Stimulated activated CD8-positive, alpha-beta memory T cell treated with anti-CD3 and anti-CD28 coated beads, Interleukin-7, amount 100 ng/mL, for 4 hours (primary cell): Measurements from ENCODE around the gene COX15.
"Not testable (repeated sequence)": the region's sequence is repeated elsewhere in the genome, so short reads cannot be mapped to it uniquely, and the experiment has no call there.

Source experiments
- DNase-seq, 2 donors: peaks; one replicate each; pipeline ENCODE4 v3.0.0-alpha.2; 2020; ENCODE audit warnings: low read depth in 2 of 2

The COX15 gene

DNA sequence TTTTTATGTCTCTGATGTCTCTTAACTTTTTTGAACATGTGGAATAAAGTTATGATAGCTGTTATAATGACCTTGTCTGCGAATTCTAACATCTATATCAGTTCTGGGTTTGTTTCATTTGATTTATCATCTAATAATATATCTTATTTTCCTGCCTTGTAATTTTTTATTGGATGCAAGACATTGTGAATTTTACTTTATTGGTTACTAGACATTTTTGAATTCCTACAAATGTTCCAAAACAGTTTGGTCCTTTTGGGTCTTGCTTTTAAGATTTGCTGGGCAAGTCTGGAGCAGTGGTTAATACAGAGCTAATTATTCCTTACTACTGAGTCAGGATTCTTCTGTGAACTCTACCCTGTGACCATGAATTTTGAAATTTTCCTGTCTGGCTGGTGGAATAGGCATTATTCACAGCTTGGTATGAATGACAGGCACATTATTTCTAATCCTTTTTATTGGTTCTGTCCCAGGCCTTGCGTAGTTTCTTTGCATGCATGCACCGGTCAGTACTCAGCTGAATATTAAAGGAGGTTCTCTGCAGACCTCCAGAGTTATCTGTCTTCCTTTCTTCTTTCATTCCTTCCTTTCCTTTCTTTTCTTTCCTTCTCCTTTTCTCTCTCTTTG, 9.1 kb upstream of the COX15 start:
- no peak for DNase-seq

DNA sequence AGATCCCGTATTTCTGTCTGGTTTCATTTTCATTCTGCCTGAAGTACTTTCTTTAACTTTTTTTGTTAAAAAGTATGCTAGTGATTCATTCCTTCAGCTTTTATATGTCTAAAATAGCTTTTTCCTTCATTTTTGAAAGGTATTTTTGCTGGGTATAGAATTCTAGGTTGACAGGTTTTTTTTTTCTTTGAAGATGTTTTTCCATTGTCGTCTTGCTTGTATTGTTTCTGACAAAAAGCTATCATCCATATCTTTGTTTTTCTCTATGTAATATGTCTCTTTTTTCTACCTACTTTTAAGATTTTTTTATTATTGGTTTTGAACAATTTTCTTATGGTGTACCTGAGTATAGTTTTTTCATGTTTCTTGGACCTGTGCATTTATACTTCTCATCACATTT, 8.3 kb upstream of the COX15 start:
- DNase-seq: no peak

DNA sequence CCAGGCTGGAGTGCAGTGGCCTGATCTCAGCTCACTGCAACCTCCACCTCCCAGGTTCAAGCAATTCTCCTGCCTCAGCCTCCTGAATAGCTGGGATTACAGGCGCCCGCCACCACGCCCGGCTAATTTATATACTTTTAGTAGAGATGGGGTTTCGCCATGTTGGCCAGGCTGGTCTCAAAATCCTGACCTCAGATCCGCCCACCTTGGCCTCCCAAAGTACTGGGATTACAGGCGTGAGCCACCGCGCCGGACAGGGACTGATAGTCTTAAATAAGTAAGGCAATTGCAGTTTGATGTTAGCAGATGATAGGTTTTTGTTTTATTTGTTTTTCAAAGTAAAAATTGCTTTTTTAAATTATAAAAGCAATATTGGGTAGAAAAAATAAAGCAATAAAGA, 2.2 kb upstream of the COX15 start:
- DNase-seq: not testable (repeated sequence)

DNA sequence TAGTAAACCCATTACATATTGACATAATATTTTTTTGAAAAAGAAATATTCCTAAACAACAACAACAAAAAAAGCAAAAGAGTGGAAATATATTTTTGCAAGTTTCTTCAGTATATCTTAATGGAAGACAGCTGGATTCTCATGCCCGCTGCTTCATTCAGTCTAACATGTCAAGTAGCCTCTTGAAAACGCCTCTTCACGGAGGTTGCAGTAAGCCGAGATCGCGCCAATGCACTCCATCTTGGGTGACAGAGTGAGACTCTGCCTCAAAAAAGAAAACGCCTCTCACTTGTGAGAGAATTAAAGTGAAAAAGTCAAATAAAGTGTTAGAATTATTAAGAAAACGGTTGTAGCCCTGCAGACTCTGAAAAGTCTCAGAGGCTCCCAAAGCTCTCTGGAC, 1.4 kb upstream of the COX15 start:
- no peak for DNase-seq

DNA sequence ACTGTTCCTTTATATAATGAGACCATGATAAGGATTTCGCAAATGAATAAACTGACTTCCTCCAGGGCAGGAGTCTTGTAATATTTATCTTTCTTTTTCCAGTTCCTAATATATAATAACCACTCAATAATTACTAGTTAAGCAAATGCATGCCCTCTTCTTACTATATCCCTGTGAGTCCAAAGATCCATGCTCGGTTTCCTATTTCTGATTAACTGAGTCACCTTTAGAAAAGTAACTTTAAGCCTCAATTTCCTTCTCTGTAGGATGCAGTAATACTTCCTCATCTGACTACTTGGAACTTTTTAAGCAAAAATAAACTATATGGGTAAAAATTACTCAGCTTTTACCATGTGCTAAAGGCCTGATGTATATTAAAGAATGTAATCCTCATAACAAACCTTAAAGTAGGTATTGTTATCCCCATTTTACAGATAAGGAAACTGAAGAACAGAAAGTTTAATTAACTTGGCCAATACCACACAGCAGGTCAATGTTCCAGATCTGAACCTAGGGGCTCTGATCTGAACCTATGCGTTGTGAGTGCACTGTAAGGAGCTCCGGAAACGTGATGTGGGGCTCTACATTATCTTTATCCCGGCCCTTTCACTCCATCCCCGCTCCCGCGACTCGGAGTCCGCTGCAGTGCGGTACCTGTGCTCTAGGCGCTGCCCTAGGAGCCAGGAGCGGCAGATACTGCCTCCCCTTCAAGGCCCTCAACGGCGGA, 458 bp downstream of the COX15 start:
- no peak for DNase-seq

DNA sequence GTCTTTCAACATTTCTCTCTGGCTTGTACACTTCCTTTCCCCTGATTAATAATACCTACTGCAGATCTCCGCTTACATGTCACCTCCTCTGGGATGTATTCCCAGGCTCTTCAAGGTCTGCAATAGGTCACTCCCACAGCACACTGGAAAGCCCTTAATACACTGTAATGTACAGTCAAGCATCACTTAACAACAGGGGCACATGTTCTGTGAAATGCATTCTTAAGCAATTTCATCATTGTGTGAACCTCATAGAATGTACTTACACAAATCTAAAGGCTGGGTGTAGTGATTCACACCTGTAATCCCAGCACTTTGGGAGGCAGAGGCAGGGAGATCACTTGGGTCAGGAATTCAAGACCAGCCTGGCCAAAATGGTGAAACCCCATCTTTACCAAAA, 1.9 kb downstream of the COX15 start:
- no peak for DNase-seq

DNA sequence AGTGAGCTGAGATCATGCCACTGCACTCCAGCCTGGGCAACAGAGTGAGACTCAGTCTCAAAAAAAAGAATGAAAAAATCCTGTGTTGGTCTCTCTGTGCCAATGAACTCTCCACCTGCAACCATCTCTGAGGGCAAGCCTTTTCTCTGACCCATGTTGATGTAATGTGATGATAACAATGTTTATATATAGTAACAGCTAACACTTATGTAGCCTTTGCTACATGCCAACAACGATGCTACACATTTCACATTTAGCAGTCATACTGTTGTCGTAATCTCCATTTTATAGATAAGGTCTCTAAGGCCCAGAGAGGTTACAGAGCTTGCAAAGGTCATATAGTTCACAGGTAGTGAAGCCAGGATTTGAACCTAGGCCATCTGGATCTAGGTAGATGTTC, 11.5 kb downstream of the COX15 start:
- DNase-seq: no peak

DNA sequence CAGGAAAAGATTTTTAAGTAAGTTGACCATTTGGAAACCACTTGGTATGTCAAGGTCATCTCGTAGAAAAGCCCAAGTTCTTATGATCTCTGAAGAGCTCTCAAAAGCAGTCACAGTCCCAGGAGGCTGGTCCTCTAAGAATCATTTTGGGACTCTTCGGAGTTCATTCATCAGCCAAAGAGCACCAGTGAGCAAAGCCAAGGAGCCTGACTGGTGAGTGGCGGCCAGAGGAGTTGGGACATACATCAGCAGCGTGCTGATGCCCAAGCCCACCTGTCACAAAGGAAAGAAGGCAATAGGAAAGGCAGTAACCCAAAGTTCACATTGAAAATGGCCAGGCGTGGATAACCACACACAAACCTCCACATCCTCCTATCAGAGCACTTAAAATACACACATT, 17.5 kb downstream of the COX15 start:
- no peak for DNase-seq

DNA sequence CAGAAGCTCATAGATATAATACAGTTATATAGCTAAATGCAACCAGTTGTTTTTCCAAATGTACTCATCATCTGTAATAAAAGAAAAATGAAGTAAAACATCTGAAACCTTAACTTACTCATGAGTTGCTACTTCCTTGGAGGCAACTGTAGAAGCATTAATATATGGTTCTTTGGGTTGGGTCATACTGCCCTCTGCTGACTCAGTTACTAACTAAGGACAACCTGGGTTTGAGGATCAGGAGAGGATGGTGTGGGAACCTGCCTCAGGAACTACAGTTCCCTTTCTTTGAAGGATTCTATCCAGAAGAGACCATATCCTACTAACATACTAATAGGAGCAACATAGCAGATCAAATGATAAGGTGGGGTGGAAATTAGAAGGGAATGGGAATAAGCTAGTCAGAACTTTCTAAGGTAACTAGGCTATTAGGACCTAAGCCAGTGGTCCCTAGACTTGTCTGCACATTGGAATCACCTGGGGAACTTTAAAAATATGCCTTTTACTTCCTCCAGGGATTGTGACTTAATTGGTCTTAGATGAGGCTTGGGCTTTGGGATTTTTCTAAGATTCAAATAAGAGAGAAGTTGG, 20.7 kb downstream of the COX15 start:
- no peak for DNase-seq

DNA sequence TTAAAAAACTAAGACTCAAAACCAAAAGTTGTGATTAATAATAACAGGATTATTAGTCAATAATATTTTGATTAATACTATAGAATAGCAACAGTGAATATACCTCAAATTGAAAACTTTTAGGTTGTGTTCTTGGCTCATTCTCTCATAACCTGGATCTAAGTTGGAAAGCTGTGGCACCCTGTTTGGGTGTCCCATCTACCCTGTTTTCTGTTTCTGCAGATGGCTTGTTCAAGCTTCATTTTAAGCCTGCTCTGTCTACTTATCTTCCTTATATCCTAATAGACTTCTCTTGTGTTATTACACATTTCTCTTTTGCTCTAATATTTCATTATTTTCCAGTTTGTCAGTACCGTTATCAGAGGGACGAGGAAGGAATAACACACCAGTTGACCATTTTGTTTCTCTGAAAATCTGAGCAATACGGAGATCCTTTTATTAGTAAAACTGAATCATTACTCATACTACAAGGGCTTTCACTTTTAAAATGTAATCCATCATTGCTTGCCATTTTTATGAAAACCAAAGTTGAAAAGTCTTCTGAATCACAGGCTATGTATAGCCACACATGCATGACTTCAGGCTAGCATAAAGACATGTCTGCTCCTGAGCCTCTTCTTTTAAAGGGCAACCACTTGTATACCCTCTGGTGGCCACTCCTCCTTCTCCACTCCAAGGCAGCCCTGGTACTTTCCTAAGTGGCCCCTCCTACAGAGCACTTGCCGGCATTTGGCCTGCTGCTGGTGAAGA, 22.3 kb downstream of the COX15 start:
- no peak for DNase-seq

DNA sequence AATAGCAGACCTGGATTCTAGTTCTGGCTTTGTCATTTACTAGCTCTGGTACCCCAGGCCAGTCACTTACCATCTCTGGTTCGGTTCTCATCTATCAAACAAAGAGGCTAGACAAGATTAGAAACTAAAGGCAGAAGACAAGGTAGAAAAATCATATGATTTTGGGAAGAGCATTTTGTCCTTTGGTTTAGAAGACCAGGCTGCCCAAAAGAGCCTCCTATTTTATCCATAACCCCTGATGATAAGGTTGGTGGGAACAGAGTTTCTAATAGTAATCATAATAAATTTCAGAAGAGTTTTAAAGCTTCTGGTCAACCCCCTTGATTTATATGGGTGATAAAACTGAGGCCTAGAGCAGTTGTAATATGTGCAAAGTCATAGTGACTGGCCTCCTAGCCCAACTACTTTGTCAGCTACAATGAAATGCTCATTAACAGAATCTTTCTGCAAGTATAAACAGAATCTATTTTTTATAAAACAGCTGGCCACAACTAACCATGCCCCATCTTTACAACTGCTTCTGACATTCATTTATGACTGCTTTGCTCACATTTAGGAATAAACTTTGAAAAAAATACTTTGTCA, 23.4 kb downstream of the COX15 start:
- no peak for DNase-seq

DNA sequence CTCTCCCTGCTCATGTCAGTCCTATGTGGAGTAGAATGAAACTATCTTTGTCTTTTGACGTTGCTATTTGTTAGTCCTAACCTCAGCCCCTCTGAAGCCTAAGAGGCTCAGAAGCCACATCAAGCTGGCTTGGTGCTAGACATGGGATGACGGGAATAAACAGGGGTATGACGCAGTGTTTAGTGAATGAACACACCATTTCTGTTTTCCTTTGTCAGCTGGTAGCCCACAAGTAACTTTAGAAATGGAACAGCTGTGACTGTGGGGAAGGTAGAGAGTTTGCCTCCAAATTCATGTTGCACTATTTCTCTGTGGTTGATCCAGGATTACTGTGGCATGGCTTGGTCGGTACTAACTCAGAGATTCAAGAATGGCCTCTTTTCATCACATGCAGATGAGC, 31.3 kb downstream of the COX15 start:
- DNase-seq: no peak

DNA sequence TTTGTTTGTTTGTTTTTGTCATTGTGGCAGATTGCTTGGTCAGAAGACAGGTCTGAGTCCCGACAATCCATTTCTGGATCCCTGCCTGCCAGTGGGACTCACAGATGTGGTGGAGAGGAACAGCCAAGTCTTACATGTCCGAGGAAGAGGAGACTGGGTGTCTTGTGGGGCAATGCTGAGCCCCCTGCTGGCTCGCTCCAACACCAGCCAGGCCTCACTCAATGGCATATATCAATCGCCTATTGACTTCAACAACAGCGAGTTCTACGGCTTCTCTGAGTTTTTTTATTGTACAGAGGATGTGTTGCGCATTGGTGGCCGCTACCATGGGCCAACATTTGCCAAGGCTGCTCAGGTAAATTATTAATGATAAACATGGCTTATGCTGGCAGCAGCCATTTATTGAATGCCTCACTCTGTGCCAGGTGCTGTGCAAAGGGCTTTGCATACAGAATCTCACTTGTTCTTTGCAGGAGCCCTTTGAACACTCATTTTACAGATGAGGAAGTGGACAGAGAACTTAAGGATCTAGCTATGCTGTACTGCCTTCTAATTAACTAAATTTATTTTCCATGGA, 33.3 kb downstream of the COX15 start:
- DNase-seq: no peak

DNA sequence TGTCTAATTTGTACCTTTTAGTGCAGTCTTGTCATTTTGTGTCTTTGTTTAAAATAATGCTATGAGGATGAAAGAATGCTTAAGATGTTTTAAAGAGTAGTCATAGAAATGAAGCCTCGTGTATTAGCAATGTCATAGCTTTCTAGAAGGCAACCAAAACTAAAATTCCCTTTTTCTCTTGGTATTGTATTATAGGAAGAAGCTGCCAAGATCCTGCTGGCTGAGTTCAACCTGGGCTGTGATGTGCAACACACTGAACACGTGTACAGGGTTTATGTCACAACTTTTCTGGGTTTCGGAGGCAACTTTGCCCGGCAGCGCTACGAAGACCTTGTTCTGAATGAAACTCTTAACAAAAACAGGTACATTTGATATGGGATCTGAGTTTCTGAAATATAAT, 36.2 kb downstream of the COX15 start:
- DNase-seq: no peak

DNA sequence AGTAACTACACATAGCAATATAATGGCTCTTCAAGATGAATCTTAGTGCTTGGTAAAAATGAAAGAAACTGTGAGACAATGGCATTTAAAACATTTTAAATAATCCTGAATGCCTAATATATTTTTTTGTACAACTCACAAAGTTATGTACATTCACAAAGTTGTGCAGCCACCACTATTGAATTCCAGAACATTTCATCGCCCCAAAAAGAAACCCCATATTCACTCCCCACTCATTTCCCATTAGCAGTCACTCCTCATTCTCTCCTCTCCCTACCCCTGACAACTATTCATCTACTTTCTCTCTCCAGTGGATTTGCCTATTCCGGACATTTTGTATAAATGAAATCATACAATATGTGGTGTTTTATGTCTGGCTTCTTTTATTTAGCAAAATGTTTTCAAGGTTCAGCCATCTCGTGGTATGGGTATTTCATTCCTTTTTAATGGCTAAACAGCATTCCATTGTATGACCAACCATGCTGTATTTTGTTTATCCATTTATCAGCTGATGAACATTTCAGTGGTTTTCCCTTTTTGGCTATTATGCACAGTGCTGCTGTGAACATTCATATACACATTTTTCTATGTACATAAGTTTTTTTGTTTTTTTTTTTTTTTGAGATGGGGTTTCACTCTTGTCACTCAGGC, 37.9 kb downstream of the COX15 start:
- no peak for DNase-seq

DNA sequence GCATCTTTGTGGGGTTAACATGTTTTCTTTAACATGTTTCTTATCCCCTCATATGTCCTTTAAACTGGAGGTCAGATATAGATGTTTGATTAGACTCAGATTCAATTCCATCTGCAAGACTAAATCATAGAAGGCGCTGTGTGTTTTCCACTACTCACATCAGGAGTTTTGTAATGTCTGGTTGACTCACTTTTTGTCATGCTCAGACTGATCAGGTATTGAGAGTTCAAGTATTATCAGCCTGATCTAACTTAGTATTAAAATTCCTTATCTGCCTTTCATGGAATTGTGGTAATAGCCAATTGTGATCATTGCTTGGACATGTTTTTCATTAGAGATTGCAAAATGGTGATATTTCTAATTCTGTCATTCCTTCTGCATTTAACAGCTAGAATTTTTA, 42.5 kb downstream of the COX15 start:
- no peak for DNase-seq

DNA sequence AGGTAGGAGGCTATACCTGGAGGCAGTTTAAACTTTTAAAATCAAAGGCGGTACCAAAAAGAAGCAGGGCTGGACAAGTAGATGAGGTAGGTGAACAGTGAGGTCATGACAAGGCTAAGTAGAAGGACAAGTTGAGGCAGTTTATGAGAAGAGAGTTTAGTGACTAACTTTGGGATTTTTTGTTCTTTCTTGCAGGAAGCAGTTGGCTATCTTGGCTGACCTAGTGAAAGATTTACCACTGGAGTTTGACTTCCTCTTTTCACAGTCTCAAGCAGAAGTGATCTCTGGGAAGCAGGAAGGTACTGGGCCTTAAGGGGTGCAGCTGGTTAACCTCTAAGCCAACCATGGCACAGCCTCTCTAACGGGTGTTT, 46.3 kb downstream of the COX15 start:
- no peak for DNase-seq

DNA sequence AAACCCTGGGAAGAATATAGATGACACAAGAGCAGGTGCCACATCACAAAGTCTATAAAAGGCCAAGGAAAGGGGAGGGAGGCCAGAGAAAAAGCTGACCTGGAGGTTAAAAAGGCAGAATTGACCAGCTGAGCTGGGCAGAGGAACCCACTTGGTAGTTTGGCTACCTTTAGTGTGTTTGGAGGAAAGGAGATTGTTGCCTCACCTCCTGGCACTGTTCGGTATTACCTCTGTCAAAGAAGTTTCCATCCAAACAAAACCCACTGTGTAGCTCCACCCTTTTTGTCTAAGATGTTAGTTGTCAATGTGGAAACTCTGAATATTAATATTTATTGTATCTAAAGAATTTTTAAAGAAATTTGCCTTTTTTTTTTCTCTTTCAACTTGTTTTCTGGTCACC, 49.2 kb downstream of the COX15 start:
- no peak for DNase-seq
